GM19023 (cell line): ENCODE data around the gene REPIN1.

ENCODE experiments used
- ATAC-seq: cut with Tn5 transposase; IDR thresholded peaks from one replicate; pipeline ENCODE4 v1.9.1; 2021; ENCODE audit warnings: mild to moderate bottlenecking, moderate library complexity; ENCODE audit not compliant: unreplicated experiment

REPIN1 gene

DNA sequence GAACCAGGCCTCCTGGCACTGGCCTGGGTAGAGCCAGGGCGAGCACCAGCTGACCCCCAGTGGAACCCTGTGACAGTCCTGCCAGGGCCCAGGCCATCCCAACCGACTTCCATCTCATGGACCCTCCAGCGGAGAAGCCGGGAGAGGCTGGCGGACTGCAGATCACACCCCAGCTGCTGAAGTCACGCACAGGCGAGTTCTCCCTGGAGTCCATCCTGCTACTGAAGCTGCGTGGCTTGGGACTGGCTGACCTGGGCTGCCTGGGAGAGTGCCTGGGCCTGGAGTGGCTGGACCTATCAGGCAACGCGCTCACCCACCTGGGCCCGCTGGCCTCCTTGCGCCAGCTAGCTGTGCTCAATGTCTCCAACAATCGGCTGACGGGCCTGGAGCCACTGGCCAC, 31.9 kb upstream of the REPIN1 start:
- ATAC-seq, result no peak

DNA sequence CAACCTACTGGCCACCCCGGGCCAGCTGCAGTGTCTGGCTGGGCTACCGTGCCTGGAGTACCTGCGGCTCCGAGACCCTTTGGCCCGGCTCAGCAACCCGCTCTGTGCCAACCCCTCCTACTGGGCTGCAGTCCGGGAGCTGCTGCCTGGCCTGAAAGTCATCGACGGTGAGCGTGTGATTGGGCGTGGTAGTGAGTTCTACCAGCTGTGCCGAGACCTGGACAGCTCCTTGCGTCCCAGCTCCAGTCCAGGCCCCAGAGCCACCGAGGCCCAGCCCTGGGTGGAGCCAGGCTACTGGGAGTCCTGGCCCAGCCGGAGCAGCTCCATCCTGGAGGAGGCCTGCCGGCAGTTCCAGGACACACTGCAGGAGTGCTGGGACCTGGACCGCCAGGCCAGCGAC, 31.4 kb upstream of the REPIN1 start:
- no peak for ATAC-seq

DNA sequence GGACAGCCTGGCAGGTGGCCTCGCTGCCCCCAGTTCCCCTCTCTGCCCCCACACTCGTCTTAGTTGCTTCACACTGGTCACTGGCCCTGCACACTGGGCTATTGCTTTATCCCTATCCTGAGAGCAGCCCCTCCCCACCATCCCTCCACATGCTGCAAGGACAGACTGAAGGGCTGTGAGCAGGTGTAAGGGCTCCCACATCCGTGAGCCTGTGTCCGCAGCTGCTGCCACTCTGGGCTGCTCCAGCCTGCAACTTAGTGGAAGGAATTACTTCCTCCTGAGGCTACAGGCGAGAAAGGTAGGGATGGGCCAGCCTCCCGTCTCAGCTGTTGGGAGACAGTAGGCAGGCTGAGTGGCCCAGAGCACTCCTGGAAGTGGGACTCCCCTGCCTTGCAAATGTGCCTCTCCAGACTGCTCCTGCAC, 31.0 kb upstream of the REPIN1 start:
- no peak for ATAC-seq

DNA sequence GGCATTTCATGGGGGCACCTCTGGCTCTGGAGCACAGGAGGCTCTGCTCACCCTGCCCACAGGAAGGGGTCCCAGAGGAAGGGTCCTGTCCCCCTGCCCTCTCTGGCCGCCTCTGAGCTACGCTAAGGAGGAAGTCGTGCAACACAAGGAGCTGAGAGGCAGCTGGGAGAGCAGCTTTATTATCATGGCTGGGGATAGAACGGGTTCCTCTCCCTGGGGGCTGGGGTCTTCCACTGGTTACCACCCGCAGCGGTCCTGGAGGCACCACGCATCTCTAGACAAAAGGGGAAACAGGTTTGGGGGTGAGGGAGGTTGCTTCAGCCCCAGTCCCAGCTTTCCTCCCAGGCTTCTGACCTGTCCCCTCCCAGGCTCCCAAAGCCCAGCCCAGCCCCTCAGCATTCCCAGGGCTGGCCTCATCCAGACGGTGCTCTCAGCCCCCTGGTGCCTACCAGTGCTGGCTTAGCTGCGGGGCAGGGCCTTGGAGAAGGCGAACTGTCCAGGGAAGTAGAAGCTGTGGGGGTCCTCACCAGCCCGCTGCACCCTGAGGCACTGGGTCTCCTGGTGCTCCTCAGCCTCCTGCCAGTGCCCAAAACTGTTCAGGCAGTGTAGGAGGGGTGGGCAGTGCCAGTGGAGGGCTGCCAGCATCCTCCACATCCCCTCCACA, 30.3 kb upstream of the REPIN1 start:
- ATAC-seq, result no peak

DNA sequence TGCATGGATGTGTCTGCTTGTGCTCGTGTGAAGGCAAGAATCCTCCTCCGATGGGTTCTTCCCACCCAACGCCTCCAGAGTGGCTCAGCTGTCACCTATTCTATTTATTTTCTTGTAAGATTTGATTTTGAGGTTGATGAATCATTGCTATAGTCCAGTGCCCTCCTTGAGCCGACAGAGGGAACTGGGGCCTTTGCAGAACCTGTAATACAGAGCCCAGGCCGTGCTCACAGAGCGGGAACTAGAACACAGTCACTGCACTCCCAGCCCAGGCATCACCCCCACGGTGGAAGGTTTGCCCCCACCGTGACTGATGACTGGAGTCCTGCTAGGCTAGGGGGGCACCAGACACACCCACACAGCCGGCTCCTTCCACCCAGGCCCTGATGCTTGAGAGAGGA, 29.2 kb upstream of the REPIN1 start:
- ATAC-seq, result no peak

DNA sequence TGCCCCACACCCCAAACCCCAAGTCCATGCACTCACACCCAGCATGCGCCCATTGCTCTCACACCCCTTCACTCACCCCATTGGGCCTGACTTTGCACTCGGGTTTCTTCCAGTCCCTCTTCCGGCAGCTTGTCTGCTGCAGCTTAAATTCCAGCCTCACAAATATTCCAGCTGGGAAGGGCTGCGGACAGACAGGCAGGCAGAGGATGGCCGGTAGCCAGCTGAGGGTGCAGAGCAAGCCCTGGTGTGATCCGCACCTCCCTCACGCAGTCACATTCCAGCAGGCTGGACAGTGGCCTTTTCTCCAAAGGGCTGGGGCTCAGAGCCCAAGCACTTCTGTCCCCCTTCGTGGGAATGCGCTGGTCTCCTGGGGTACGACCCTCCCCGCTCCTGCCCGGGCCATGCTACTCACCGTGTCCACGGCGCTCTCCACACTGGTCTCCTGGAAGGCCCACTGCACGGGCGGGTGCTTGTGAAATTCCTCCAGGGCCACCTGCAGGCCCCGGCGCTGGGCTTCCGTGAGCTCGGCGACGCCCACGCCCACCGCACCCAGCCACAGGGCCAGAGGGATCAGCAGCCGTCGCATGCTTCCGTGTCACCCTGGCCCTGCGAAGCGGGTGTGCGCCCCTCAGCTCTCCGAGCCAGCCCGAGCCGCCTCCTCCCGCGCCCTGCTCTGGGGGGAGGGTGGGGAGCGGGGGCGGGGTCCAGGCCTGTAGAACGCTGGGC, 28.4 kb upstream of the REPIN1 start:
- no peak for ATAC-seq

DNA sequence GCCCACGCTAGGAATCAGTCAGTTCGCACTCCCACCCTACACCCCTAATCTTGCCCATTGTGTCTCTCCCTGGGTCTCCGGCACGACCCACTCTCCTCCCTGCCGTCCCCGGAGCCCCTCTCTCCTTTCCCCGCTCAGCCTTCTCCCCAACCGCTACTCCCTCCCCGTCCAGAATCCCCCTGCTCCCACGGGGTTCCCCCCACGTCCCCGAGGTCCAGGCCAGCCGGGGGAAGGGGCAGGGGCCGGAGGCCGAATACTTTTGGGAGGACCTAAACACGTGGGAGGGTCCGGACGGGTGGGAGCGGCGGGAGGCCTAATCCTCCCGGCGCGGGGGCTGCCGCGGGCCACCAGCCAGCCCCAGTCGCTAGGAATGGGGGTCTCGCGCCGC, 27.8 kb upstream of the REPIN1 start:
- ATAC-seq, result no peak

DNA sequence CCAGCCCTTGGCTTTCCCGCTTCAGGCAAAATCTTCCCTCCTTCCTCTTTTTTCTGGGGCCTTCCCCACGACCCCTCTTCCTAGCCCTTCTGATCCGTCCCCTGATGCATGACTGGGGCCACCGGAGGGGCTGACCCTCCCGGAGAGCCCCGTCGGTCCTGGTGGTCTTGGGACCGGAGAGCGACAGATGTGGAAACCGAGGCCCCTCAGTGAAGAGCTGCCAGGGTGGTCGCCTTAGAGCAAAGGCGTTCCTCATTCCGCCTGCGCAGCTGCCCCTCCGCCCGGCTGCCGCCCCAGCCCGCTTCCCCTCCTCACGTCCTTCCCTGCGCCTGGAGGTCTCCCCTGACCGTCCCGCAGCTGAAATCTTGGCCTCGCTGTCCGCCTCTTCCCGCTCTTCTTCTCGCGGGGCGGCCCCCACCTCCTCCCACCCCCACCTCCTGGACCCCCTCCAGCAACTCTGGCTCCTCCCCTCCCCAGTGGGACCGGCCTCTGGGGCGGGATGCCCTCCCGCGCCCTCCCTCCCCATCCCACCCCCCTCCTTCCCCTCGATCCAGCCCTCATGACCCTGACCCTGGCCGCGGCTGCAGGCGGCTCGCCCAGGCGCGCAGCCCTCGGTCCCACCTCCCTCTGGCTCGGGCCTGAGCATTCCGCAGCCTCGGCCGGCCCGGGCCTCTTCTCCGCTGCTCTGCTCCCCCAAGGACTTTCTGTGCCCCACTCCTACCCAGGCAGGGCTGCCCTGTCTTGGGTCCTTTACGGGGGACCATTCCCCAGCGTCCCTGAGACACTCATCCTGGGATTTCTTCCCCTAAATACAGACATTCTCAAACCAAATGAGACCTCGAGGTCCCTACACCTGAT, 27.1 kb upstream of the REPIN1 start, which contains the start of gene RARRES2:
Gene RARRES2 (minus strand): TSS at position 367 of the 858 bp plus-strand sequence. CDS start 1,020 bp downstream, outside the sequence.
- no peak for ATAC-seq

DNA sequence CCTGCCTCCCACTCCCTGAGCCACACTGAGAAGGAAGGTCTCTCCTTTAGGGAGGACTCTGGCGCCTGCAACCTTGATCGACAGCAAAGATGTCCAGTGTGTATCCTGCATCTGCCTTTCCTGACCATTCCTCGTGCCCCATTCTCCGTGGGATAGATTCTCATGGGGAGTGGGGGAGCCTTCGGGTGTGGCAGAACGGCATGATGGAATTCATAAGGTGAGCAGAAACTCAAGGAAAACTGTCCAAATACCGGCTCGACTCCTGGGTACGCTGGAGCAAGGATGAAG, 26.6 kb upstream of the REPIN1 start:
- no peak for ATAC-seq

DNA sequence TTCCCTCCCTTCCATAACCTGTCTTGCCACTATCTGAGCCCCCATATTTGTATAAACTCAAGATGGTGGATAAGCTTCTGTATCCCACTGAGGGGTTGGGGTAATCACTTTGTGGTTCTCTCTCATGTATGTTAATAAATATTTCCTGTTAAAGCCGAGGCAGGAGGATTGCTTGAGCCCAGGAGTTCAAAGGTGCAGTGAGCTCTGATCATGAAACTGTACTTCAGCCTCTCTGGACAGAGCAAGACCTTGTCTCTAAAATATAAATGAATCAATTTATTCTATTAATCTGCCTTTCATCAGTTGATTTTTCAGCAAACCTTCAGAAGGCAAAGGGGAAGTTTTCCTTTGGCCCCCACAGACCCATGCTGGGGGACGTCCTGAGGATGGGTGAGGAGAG, 25.4 kb upstream of the REPIN1 start:
- ATAC-seq, result no peak

DNA sequence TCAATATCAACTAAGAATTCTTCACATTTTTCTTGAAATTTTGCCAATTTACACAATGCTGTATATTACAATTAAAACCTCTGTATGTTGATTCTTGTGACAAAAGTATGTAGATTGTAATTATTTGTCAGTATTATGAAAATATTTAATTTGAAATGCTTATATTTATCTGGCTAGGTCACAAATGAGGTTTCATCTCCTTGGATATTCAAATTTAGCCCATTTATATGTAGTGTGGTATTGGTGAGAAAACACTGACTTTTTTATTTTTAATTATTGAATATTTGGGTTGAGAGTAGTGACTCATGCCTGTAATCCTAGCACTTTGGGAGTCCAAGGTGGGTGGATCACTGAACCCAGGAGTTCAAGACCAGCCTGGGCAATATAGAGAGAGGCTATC, 24.3 kb upstream of the REPIN1 start:
- ATAC-seq, result no peak

DNA sequence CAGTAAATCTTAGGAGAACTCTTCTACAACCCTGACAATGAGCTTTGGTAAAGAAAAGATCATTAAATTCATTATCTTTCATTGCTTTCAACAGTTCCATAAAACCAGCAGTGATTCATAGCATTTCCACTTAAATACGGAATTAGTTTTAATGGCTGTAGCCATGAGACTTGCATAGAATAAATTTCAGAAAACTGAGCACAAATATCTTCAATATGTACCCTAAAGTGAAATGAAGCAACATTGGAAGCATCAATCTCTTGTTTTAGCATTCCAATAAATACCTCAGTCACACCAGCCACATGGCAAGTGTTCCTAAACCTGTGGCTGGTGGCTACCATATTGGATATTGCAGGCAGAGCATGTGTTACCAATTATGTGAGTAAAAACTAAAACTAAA, 23.6 kb upstream of the REPIN1 start:
- ATAC-seq, result no peak

DNA sequence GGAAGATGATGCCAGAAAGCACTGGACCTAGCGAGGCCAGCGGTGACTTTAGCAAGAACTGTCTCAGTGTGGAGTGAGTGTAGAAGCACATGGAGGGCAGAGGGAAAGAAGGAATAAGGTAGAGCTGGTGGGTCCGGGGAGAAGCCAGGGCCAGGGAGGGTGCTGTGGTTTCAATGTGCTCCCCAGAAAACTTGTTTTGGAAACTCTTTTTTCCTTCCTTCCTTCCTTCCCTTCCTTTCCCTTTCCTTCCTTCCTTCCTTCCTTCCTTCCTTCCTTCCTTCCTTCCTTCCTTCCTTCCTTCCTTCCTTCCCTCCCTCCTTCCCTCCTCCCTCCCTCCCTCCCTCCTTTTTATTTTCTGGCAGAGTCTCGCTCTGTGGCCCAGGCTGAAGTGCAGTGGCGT, 21.7 kb upstream of the REPIN1 start:
- no peak for ATAC-seq

DNA sequence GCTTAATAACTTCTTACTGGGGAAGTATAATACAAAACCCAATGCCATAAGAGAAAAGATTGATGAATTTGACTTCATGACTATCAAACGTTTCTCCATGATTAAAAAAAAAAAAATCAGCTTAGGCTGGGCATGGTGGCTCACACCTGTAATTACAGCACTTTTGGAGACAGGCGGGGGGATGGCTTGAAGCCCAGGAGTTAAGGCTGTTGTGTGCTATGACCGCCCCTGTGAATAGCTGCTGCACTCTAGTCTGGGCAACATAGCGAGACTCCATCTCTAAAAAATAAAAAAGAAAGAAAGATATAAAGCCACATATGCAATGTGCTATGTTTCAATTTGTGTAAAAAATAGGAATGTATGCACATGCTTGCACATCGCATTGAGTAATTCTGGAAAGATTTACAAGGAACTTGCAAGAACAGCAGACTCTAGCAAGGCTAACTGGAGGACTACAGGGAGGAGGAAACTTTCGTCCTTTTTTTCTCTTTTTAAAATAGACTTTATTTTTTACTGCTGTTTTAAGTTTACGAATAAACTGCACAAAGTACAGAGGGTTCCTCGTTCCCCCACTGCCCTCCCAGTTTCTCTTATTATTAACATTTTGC, 16.9 kb upstream of the REPIN1 start:
- no peak for ATAC-seq

DNA sequence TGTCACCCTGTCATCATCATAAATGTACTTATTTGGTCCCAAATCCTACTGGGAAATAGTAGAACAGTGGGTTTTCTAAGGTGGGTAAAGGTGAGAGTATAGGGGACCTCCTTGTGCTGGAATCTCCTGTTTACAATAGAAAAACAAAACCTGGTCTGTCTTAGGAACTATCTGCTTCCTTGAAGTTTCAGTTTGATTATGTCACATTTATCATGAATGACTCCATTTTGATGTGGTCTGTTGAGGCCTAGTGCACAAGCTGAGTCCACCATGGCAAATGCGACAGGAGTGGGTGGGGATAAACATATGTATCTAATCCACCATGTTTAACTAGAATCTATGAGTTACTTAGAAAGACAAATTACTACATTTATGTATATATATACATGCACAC, 13.0 kb upstream of the REPIN1 start:
- no peak for ATAC-seq

DNA sequence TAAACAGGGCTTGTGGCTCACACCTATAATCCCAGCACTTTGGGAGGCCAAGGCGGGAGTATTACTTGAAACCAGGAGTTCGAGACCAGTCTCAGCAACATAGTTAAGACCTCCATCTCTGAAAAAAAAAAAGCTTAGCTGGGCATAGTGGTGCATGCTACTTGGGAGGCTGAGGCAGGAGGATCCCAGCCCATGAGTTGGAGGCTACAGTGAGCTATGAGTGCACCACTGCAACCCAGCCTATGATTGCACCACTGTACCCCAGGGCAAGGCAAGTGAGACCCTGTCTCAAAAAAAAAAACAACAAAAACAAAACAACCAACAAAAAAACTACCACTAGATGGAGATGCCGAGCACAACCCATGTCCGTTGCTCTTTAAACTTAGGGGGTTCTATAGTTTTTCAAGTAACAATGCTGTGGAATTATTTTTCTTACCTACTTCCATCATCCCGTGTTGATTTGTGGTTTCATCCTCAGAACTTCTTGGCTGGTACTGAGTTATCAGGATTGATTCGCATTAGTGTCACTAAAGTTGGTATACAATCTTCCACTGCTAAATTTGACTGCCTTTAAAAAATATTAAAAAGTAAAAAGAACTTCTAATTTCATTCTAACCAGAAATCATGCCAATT, 12.2 kb upstream of the REPIN1 start:
- ATAC-seq, result no peak

DNA sequence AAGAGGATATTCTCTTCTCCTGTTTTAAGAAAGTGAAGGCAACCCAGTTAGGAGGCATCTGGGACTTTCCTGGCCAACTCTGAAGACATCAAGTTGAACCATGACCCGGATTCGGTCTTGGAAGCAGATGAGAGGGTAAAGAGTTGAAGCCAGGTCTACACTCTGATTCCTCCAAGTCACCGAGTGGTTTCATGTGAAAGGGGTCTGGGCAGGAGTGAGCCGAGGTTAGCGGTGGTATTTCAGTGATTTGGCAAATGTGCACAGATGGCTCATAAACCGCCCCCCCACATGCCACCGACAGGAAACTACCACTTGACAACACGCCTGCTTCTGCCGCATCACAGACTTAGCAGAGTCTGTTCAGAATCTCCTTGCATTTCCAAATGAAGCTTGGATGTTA, 11.4 kb upstream of the REPIN1 start:
- peak; percentile 64 for ATAC-seq

DNA sequence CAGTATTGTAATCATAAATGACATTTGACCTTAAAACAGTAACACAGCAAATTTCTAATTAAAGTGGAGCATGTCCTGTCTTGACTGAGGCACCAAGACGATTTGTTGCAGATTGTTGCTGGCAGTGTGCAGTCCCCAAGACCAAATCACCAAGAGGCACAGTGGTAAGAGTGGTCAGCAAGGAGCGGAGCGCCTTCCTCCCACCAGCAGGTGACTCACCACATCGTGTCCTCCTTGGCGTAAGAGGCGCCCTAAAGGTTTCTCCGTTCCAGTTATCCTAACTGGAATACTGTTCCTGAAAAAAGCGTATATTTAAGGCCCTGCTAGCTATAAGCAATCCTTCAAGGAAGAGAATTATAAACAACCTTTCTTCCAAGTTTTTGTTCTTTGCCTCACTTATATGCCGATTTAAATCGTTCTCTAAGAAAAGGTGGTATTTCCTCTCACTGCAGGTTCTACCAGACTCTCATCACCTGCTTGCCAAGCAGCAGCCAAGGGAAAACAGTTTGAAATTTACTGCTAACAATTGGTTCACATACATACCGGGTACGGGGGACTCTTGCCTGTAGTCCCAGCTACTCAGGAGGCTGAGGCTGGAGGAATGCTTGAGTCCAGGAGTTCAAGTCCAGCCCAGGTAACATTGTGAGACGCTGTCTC, 10.7 kb upstream of the REPIN1 start:
- peak; percentile 40 for ATAC-seq

DNA sequence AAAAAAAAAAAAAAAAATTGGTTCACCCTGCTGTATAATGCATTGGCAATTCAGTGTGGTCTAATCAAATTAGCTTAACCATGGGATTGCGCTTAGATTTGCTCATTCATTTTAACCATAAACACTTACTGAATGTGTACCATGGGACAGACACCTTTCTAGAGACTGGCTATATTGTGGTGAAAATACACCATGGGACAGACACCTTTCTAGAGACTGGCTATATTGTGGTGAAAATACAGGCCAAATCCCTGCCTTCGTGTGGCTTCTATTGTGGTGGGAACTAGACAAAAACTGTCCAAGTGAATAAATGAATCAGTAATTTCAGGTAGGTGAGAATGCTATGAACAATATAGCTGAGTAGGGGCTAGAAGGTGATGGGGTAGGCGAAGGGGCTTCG, 10.2 kb upstream of the REPIN1 start:
- ATAC-seq, result no peak

DNA sequence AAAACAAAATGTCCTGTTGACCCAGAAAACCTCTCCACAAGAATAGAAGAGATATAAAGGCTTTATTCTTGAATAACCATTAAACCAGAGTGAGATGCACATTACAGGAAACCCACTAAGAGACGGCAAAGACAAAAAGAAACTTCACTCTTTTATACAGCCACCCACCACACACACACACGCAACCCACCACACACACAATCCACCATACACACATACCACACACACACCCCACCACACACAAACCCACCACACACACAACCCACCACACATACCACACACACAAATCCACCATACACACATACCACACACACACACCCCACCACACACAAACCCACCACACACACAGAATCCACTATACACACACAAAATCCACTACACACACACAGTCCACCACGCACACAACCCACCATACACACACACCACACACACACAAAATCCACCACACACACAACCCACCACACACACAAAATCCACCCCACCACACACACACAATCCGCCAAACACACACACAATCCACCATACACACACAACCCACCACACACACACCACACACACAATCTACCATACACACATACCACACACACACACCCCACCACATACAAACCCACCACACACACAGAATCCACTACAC, 9.5 kb upstream of the REPIN1 start:
- no peak for ATAC-seq
